Lower leg skin (tissue), 4 donors: ENCODE data around the gene PGAM4. TPM values are rescaled to one million over a fixed set of nuclear protein-coding genes. Genes with fewer than 3 reads are reported as not detected.

Source experiments
- DNase-seq, 2 donors: peaks; one replicate each; pipeline ENCODE4 v3.0.0-alpha.2; 2019; ENCODE audit warnings: low spot score in 2 of 2
- H3K4me3 ChIP-seq: fragments of 200-600 bp; sonication (generic); 2 replicates; pipeline ENCODE4 v1.5.1; 2017; ENCODE audit warnings: mild to moderate bottlenecking, low read depth; ENCODE audit not compliant: poor library complexity, severe bottlenecking
- CTCF ChIP-seq, 3 donors: fragments of 450-650 bp; IDR thresholded peaks; one replicate each; pipeline ENCODE4 v1.5.1; 2016; ENCODE audit warnings: antibody characterized with exemption in 3 of 3, mild to moderate bottlenecking in 3 of 3, moderate library complexity in 2 of 3
- POLR2A ChIP-seq, 2 donors: fragments of 450-650 bp; IDR thresholded peaks; one replicate each; pipeline ENCODE4 v1.6.1; 2016 to 2017; ENCODE audit warnings: antibody characterized with exemption in 2 of 2, mild to moderate bottlenecking in 1 of 2, moderate library complexity in 1 of 2
- WGBS, 2 donors: methylation state at CpG; one replicate each; pipeline ENCODE4 v1.1.5; 2018; 5-methylcytosine and 5-hydroxymethylcytosine counted together
- intact Hi-C: fragments of 100-400 bp; cut with DNase I; formaldehyde crosslinking; loops from one replicate; pipeline ENCODE4 v1.15.0; 2023; ENCODE audit warnings: low total_unique reads
- total RNA-seq, 4 donors: library from RNA; depleted of rRNA; stranded (reverse); fragments of >200 nt; gene quantifications; one replicate each; pipeline ENCODE4 v1.1.0, GENCODE V29; 2016

PGAM4 gene
- total RNA-seq, 4 donors from 2014 or later = not detected

GRCh38 chrX:77967631-77968030 lies 1.8 kb downstream of the PGAM4 start:
- TF ChIP-seq CTCF (IDR thresholded peaks at IDR 0.05) (no peak), POLR2A (IDR thresholded peaks at IDR 0.05) (no peak)
- no peak for DNase-seq
- intact Hi-C loops = no loop called here
- no peak overlapping the region for H3K4me3 ChIP-seq
- WGBS, 2 donors = 65 to 79% methylated on average over 1 of the region's 1 CpG

GRCh38 chrX:77966361-77966760 lies 3.1 kb downstream of the PGAM4 start:
- no peak for TF ChIP-seq CTCF (IDR thresholded peaks at IDR 0.05)
- no peak for TF ChIP-seq POLR2A (IDR thresholded peaks at IDR 0.05)
- 83 to 88% methylated on average over 3 of the region's 3 CpGs for WGBS, 2 donors
- DNase-seq = no peak
- intact Hi-C loops = no loop called here
- no peak overlapping the region for H3K4me3 ChIP-seq

GRCh38 chrX:77962068-77962902 lies 7.2 kb downstream of the PGAM4 start:
- no peak for DNase-seq
- no peak overlapping the region for H3K4me3 ChIP-seq
- 76 to 87% methylated on average over 13 of the region's 13 CpGs for WGBS, 2 donors
- TF ChIP-seq CTCF (IDR thresholded peaks at IDR 0.05) = no peak
- no peak for TF ChIP-seq POLR2A (IDR thresholded peaks at IDR 0.05)
- intact Hi-C loops = no loop called here

GRCh38 chrX:77961063-77961462 lies 8.4 kb downstream of the PGAM4 start:
- TF ChIP-seq CTCF (IDR thresholded peaks at IDR 0.05) = no peak
- TF ChIP-seq POLR2A (IDR thresholded peaks at IDR 0.05) = no peak
- no peak for DNase-seq
- intact Hi-C loops = no loop called here
- H3K4me3 ChIP-seq = no peak overlapping the region
- WGBS, 2 donors = 90% methylated on average over 2 of the region's 2 CpGs

- H3K4me3 ChIP-seq = no peak overlapping the region
- intact Hi-C loops = no loop called here
- TF ChIP-seq POLR2A (IDR thresholded peaks at IDR 0.05) (no peak), CTCF (IDR thresholded peaks at IDR 0.05) (no peak)
- 13 to 38% methylated on average over 1 of the region's 1 CpG for WGBS, 2 donors
- no peak for DNase-seq
Observed at GRCh38 chrX:77960567-77960966, 8.9 kb downstream of the PGAM4 start.

- no peak for DNase-seq
- H3K4me3 ChIP-seq = no peak overlapping the region
- TF ChIP-seq POLR2A (IDR thresholded peaks at IDR 0.05) (no peak), CTCF (IDR thresholded peaks at IDR 0.05) (no peak)
- WGBS, 2 donors = 27 to 49% methylated on average over 1 of the region's 1 CpG
- intact Hi-C loops = no loop called here
Observed at GRCh38 chrX:77953708-77954107, 15.7 kb downstream of the PGAM4 start.
